Measurements from ENCODE around the gene CTNNAL1. TPM values are rescaled to one million over a fixed set of nuclear protein-coding genes. Genes with fewer than 3 reads are reported as not detected.

Gene CTNNAL1
- total and polyA plus RNA-seq, 2 donors (not counting 1 experiment from before 2014, with no cell fraction given), result 0.04 to 1.5 TPM

- intact Hi-C loops (cut with micrococcal nuclease), result no loop called here
- CTCF ChIA-PET, result interaction anchor here (1.0 kb wide), 1 partner anchor 14 kb away, joined by 3 read pairs; no protein-coding TSS in a partner anchor
Observed at GRCh38 chr9:108967916-108968315, 45.4 kb downstream of the CTNNAL1 start.

More at GRCh38 chr9:108967916-108968315, 45.4 kb downstream of the CTNNAL1 start:
- no peak overlapping the region for H3K4me3 ChIP-seq (ENCODE audit: control extremely low read depth in 1 of 5, extremely low read depth in 1 of 5, insufficient read depth in 1 of 5, low read depth in 2 of 5, low read length in 4 of 5)
- H3K27me3 ChIP-seq (replicated peaks in 1 of 4; ENCODE audit: control extremely low read depth in 1 of 4, control insufficient read depth in 3 of 4, insufficient read depth in 4 of 4, low read length in 3 of 4), result no peaks in the 10 kb centered on the region
- peaks cover 0 to 4% (median 3%) of the 10 kb centered on the region in 3 donors for H3K9me3 ChIP-seq (ENCODE audit: control extremely low read depth in 1 of 3, control insufficient read depth in 2 of 3, insufficient read depth in 1 of 3, low read length in 2 of 3)
- TF ChIP-seq CTCF (IDR thresholded peaks at IDR 0.05), result no peak
- no peak for TF ChIP-seq EZH2 (IDR thresholded peaks at IDR 0.05; ENCODE audit: borderline replicate concordance, insufficient read depth, low read depth, low read length, poor library complexity, severe bottlenecking)
- DNase-seq (no peak), ATAC-seq (ENCODE audit: low read depth) (no peak)
- no peak overlapping the region for H2AFZ ChIP-seq (ENCODE audit: insufficient read depth, low read depth, low read length, poor library complexity, severe bottlenecking)
- H3K4me1 ChIP-seq (ENCODE audit: control insufficient read depth in 2 of 2, insufficient read depth in 2 of 2, low read length in 2 of 2), result no peaks in the 10 kb centered on the region
- H3K9me3 Mint-ChIP-seq (ENCODE audit: insufficient read depth), result peaks cover 9% of the 10 kb centered on the region
- H3K27ac Mint-ChIP-seq, result no peak overlapping the region
- no peaks in the 10 kb centered on the region for H3K27me3 Mint-ChIP-seq
- POLR2A ChIA-PET, result interaction anchor here (0.6 kb wide), 1 partner anchor 18 kb away, joined by 3 read pairs; no protein-coding TSS in a partner anchor
- no peaks in the 10 kb centered on the region for H3K79me2 ChIP-seq (ENCODE audit: control insufficient read depth, insufficient read depth, low read length)
- no peaks in the 10 kb centered on the region for H3K4me1 Mint-ChIP-seq
- H3K4me2 ChIP-seq (replicated peaks; ENCODE audit: low read depth, low read length, poor library complexity, severe bottlenecking), result no peak overlapping the region
- H3K4me3 Mint-ChIP-seq, result no peak overlapping the region
- H4K20me1 ChIP-seq (ENCODE audit: control insufficient read depth, insufficient read depth, low read length, poor library complexity, severe bottlenecking), result no peaks in the 10 kb centered on the region
- H3K9ac ChIP-seq (ENCODE audit: low read length), result no peak overlapping the region
- H3K27ac ChIP-seq (ENCODE audit: low read length in 2 of 2), result no peak overlapping the region
- H3K36me3 ChIP-seq (replicated peaks in 1 of 2; ENCODE audit: control extremely low read depth in 1 of 2, control insufficient read depth in 1 of 2, extremely low read depth in 1 of 2, insufficient read depth in 2 of 2, low read length in 1 of 2), result peaks cover 0 to 1% of the 10 kb centered on the region in 2 experiments
